ENCODE measurements around the gene TIAM1.
A peak's percentile ranks its signal among the peaks of the same experiment; 100 is the strongest.

TIAM1 gene

DNA sequence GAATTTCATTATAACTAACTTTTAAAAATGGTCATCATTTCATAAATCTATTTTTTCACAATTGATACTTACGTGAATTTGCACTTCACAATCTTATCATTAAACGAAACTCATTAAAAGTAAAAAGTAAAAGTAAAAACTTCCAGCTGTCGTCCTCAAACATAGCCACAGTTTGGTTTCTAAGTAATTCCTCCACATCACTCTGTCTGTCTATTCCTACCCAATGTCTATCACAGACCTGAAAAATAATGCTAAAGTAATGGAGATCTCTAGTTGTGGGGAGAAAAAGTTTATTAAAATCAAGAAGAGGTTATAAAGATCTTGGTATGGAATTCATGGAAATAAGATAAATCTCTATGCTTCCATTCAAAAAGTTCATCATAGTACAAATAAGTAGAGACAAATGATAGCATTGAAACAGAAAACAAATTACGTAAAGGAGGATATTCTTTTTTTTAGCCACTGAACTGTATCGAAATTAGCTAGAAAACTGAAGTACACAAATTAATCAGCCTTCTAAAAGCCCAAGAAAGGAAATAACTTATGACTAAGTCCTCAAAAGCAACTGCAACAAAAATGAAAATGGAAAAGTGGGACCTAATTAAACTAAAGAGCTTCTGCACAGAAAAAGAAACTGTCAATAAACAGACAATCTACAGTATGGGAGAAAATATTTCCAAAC lies 148.6 kb downstream of the TIAM1 start:
- DNase-seq = no peak

DNA sequence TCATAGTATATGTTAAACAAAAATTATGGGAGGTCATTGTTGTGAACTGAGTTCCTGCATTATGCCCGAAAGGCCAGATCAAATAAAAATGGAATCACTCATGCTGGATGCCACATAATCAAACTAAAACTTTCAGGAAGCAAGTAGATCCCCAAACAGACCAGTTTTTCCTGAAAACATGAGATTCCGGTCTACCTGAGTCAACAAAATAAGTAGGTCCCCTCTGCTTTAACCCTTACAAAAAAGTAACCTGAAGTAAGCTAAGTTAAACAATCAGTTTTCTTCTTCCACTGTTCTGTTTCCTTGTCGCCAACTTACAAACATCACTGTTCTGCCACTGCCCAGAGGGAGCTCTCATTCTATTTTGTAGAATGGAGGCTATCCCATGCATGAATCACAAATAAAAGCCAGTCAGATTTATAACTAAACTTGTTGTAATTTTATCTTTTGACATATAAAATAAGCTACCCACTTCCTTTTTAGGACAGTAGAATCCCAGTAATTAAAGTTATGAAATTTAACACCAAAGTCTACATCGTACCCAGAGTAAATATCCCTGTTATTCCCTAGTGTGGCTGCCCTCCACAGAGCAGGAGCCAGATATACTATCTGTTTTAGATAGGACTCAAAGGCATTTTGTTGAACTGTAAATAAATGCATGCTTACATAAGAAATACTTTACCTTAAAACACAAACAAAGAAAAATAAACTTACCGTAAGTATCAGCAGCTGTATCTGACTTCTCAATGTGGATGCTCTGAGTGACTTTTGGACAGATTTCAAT lies 149.4 kb downstream of the TIAM1 start:
- DNase-seq = no peak

DNA sequence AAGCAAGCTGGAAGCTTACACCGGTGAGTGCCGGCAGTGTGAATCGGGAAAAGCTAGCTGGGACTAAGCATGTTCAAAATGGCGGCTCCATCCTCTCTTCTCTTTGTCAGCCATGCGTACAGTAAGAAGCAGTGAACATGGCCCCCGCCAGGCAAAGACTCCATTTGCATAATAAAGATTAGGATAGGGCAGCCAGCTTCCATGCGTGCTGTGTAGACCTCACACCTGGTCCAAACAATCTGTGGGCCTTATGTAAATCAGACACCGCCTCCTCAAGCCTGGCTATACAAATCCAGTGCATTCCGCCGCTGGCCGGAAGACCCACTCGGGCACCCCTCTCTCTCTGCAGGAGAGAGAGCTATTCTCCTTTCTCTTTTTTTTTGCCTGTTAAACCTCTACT lies 150.3 kb downstream of the TIAM1 start:
- DNase-seq = no peak

DNA sequence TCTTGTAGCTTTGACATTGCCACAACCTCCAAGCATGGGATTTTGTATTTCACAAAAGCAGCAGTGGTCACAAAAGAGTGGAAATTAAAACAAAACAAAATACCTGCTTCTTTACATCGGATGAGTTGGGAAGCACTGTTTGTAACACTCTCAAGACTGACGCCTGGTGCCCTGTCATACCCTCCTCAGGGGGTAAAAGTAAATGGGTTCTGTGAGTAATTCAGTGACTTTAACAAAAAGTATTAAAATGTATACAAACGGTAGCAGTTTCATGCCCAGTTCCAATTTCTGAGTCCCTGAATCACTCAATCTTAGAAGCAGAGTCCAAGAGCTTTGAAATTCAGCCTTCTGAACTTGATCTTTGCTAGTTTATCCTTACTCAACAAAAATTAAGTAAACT lies 152.5 kb downstream of the TIAM1 start:
- DNase-seq = no peak

DNA sequence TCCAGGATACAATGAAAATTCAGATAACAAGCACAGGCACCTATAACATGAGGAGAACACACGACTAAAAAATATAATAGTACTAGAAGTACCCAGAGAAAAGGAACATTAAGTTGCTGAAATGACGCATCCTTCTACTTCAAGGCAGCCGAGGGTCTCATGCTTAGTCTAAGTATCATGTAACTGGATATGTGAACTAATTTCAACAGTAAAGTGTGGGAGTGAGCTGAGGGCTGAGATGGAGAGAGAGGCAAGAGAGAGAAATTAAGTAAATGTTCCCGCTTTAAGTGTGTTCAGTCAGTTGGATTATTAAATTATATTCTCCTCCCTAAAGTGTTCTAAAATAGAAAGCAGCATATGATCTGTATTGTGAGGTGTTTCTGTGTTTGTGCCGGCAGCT lies 153.5 kb downstream of the TIAM1 start:
- DNase-seq = no peak

DNA sequence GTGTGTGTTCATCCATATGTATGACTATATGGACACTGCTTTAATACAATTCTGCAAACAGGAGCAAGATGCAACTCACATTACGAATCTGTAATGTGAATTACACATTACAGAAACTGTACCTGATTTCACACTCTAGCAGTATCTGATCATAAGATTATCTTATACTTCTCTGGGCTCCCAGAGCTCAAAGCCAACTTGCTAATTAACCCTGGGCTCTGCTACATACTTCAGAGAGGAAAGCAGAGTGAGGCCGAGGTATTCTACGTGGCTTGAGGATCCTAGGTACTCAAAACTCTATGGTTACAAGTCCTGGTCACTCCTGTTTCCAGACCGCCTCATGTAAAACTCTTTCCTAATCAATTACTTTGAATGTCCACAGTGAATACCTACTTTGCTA lies 156.6 kb downstream of the TIAM1 start:
- DNase-seq = no peak

DNA sequence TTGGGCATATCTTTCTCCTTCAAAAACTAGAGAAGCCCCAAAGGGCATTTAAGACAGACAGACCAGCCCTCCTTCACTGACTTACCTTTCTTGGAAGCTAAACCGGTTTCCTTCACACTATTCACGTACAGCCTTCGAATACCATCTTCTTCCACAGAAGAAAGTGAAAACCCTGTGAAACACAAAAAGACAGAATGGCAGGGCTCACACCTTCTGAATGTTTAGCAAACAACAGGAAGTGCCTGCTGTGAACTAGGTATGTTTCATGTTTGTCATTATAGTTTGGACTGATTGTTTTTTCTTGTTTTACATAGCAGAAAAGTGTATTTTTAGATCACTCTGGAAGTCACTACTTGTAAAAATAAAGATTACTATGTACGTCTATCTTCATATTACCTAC lies 157.1 kb downstream of the TIAM1 start:
- no peak for DNase-seq

DNA sequence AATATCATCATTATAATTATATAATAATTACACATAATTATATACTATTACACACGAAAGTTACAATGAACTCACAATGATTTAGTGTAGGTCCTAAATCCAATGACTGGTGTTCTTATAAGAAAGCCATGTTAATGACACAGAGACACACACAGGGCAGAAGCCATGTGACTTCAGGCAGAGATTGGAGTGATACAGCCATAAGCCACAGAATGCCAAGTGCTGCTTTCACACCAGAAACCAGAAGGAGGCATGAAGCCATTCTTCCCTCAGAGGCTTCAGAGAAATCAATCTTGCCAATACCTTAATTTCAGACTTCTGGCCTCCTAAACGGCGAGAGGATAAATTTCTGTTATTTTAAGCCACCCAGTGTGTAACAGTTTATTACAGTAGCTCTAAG lies 158.4 kb downstream of the TIAM1 start:
- DNase-seq = no peak

DNA sequence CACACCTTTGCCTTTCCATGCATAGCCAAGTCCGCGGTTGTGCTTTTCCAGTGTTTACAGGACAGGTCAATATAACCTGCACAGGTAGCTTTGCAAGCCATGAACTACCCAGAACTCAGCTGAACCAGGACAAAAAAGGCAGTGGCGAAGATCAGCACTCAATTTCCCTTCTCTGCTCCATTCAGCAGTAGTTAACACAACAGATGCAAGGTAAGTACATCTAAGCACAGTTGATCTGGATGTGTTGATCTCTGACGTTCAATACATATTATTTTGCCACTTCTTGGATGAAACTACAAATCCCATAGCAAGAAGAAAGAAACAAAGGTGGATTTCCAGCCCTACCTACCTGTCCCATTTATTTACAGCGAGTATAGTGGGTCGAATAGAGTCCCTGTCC lies 159.2 kb downstream of the TIAM1 start:
- DNase-seq = no peak

DNA sequence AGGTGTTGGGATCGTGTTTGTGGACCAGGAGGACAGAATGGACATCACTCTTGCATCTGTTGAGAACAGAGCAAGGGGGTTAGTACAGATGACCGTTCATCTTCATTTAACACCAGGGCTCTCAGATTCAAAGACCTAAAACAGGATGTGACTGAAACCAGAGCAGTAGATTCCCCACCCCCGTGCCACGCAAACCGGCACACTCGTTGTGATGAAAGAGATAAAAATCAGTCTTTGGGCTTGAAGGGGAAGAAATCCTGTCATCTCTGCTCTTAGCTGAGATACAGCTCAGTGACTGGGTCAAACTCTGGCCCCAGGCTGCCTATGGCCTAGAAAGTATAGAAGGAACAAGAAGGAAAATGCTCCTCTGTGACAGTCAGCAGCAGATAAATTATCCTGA lies 159.6 kb downstream of the TIAM1 start:
- DNase-seq = no peak

DNA sequence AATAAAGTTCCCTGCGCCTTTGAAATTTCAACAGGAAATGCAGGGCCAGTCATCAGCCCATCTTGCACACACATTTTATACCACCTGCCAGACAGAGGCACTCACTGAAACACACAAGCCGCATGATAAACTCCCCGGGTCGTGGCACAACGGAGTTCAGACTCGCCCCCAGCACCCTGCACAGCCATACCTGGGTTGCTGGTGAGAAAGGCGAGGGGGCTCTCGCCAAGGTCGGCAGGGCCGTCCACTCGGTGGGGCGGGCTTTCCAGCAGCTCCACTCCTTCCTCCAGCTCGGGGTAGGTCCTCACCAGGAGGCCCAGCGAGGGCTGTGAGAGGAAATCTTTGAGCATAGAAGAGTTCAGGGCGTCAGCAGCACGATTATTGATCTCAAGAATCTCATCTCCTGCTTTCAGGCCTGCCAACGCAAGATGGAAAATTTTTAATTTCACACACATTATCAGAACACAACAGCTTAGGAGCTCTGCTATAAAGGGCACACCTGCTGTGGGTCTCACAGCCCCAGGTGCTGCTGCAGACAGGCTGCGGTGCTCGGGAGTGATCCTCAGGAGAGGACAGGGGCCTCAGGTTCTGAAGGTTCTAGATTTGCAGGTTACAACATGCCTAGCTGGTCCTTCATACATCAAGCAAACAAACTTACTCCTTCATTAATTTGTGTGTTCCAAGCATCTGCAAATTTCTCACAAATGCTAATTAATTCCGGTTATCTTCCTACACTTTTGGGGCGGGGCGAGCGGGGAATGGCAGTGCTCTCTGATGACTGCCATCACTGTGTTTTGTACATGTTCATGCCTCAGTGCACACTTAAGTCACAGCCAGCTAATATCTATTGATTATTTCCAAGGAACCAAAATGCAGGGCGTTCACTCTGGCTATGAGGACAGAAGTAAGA lies 161.6 kb downstream of the TIAM1 start:
- DNase-seq = no peak

DNA sequence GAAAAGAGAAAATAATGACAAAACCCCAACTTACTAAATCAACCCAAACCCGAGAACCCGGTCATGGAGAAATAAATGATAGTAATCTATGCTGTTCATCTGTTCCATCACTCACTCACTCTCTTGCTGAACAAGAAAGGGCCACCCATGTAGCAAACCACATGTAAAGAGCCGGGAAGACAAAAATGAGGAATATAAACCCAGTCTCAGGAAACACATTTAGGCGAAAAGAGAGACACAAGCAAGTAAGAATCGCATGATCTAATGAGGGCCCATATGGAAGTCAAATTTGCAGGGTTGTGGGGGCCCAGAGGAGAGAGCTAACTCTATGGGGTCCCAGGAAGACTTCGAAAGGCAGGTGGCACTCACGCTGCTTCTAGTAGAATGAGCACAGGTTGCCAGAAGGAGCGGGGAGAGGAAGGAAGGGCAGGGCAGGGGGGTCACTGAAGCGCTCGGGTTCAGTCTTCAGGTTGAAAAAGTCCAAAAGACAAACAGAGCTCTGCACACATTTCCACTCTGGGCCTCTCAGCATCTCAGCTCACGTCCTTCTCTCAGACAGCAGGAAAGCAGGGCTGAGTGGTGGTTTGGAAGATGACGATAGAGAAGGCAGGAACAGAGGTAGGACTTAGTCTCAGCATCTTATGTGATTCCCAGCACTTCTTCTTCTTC lies 162.8 kb downstream of the TIAM1 start:
- no peak for DNase-seq

DNA sequence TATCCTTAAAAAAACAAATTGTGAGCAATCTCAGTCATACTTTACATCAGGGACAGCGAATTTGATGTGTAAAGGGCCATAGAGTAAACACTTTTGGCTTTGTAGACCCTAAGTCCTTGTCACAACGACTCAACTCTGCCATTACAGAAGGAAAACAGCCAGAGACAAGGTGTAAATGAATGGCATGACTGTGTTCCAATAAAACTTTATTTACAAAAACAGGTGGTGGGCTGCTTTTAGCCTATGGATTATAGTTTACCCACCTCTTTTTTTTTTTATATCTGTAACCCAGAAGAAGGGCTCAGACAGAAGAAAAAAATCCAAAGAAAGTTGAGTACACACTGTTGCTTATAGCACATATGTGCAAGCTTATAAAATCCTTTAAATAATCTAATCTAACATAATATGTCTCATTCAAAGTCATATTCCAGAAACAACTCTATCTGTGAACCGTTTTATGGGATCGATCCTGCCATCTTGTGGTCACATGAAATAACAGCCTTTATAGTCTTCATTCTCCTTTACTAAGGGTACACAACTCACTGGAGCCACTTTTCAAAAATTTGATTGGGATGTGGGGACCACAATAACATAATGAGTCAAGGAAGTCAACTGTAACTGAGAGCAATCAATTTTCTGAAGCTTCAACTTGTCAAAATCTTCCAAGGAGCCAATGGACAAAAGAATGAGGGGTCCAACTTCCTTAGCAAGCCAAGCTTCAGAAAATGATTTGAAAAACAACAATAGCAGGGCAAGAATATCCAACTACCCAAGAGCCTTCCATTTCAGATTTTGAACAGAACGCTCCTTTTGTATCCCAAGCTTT lies 163.6 kb downstream of the TIAM1 start:
- DNase-seq = peak; percentile 29

DNA sequence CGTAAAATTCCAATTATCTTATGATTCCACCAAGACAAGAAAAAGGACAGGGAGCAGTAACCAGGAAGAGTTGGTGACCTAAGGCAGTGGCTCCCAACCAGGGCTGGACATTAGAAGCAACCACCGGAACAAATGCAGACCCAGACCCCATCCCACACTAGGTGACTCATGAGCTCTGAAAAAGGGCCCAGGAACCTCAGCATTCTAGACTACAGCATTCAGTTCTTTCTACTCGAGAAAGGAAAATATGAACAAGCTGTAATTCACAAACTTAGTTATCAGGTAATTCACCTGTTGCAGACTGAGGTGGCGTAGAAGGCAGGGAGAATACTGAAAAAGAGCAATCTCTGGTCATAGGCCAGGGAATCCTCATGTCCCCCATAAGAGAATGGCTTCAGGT lies 167.3 kb downstream of the TIAM1 start:
- no peak for DNase-seq

DNA sequence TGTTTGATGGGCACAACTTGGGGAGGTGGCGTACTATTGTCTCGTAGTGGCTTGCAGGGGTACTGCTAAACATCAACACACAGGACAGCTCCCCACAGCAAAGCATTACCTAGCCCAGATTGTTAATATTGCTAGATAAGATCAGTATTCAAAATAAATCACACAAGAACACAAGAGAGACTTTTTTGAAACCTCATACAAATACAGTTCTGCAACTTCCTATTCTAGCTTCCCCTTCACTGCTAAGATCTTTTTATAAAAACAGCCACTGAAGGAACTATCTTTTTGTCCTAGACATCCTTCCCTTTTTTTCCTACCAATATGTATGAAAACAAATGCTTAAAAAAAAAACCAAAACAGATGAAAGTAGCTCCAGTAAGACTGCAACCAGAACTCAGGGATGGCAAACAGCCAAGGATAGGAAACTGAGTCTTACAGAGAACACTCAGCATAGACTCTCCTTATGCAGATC lies 167.9 kb downstream of the TIAM1 start:
- no peak for DNase-seq

DNA sequence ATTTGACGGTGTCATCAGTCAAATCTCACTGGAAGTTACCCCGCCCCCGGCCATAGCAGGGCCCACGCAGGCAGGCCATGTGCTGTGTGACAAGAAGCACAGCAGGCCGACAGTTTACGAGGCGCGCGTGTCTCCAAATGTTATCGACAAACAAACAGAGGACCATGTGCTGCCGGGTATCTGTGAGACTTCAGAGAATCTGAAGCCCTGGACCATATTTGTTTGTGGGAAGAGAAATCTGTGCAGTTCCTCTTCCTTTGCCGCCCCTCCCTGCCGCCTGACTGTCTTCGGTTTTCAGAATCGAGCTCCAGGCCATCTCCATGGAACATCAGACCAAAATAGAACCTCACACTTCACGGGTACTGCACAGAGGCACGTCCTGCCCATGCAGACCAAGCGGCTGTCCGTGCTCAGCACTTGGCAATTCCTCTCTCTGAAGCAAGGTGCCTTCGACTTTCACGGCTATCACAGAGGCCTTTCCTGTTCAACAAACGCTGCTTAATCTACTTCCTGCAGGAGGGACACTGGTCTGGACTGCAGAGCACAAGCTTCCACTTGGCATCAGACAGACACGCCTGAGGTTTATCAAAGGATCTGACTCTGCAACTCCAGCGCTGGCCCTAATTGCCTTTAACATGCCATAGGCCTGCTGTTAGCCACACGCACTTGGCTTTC lies 170.0 kb downstream of the TIAM1 start:
- no peak for DNase-seq

DNA sequence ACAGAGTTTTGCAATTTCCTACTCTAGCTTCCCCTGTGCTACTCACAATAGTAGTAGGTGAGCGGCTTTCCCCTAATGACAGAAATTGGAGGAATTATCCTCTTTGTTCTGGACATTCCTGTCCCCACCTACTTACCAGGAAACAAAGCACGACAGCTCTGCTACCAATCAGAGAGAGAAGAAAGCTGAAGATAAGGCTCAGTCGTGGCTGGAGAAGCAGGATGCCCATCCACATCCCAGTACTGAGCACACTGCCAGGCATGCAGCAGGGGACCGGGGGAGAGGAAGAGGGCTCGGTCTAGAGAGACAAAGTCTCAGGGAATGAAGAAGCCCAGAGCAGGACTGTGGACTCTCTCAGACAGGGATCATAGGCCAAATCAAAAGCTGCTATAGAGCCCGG lies 171.7 kb downstream of the TIAM1 start:
- DNase-seq = no peak

DNA sequence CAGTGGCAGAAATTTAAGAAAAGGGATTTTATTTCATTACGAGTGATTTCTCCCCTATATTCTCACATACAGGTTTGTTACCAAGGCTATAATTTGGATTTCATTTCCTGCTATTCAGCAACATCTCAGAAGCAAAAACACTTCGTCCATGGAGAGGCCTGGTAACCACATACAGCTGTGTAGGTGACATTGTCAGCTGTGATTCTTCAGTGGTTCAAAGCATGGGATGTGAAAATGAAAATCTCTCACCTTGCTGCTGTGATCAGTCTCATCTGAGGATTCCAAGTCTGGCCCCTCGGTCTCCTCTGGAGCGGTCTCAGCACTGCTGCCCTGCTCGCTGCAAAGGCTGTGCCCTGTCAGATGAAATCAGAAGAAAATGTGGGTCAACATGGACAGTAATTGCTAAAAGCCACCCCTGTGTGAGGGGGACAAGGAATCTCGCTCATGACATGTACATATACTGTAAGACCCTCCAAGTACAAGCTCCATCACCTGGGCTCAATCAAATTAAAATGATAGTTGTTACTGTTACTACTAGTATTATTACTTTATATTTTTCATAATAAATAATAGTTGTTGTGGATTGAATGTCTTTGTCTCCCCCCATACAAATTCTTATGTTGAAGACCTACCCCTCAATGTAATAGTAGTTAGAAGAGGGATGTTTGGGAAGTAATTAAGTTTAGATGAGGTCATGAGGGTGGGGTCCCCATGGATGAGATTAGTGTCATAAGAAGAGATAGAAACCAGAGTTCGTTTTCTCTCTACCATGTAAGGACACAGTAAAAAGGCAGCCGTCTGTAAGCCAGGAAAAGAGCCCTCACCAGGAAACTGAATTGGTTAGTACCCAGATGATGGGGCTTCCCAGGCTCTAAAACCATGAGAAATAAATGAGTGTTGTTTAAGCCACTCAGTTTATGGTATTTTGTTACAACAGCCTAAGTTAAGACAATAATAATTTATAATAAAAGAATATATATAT lies 179.1 kb downstream of the TIAM1 start:
- DNase-seq = no peak

DNA sequence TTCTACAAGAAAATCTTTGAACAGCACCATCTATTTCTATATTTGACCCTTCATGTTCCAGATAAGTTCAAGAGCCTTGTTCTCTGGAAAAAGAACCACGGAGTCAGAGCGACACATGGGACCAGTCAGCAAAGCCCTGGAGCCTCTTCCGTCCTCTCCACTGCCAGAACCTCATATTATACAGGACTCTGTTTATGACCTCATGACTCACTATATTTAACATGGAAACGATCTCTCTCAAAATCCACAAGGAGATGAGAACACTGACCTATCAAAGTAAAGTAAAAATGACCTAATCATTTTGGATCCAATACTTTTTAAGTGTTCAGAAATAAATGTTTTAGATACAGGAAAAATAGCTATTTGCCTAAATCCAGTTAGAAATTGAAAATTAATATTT lies 181.2 kb downstream of the TIAM1 start:
- DNase-seq = no peak

DNA sequence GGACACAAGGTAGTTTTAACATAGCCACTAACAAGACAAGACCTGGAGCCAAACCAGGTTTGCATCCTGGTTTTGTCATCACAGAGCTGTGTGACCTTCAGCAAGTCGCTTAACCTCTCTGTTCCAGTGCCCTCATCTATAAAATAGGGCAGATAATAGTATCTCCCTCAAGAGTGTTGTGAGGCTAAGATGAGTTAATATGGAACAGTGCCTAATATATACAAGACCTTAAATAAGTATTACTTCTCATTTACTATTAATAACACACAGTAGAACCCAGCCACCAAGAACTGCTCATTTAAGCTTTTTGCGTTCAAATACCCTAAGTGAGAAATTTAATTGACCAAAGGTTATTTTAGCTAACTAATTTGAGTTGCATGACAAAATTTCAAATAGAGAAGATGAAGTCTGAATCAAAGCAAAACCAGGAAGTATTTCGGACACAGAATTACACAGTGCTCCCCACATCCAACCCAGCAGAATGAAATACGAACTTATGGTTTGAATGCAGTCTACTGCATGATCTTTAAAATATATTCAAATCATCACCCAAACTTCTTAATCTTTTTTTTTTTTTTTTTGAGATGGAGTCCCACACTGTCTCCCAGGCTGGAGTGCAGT lies 181.9 kb downstream of the TIAM1 start:
- DNase-seq = no peak
